Measurements from ENCODE around the gene SPACA7.

- TF ChIP-seq POLR2AphosphoS5 (IDR thresholded peaks at IDR 0.05; ENCODE audit: low read depth, low read length): no peak
- no peak for TF ChIP-seq REST (IDR thresholded peaks at IDR 0.05; ENCODE audit: insufficient read depth in 1 of 2, low read depth in 2 of 2, low read length in 2 of 2)
- no peak for TF ChIP-seq TAF1 (IDR thresholded peaks at IDR 0.05; ENCODE audit: borderline replicate concordance, insufficient read depth, low read length)
Measured at GRCh38 chr13:112335135-112335534, 41.0 kb upstream of the SPACA7 start.

Measured in PFSK-1 (cell line).